Activated CD4-positive, alpha-beta T cell treated with anti-CD3 and anti-CD28 coated beads for 36 hours (primary cell): Measurements from ENCODE around the gene PI16. TPM values are rescaled to one million over a fixed set of nuclear protein-coding genes. Genes with fewer than 3 reads are reported as not detected.

ENCODE experiments used
- ATAC-seq: fragments of 200-7000 bp; cut with Tn5 transposase; one replicate; pipeline ENCODE4 v1.10.0; 2021; ENCODE audit warnings: mild to moderate bottlenecking, moderate library complexity
- CTCF ChIA-PET: fragments of 350-600 bp; sonication (Branson Sonifier 250); formaldehyde crosslinking; loops from one replicate; lab custom pipeline; 2021; ENCODE audit warnings: antibody characterized with exemption; lab: Charles Lee
- POLR2A ChIA-PET: fragments of 350-600 bp; sonication (Branson Sonifier 250); formaldehyde crosslinking; loops from one replicate; lab custom pipeline; 2021; ENCODE audit warnings: antibody characterized with exemption, inconsistent platforms; lab: Charles Lee
- DNase-seq: peaks from one replicate; pipeline ENCODE4 v3.0.0-alpha.2; 2020
- H3K27ac Mint-ChIP-seq: one replicate; pipeline ENCODE4 v1.8.0; 2021; ENCODE audit warnings: mixed read lengths
- H3K27me3 Mint-ChIP-seq: one replicate; pipeline ENCODE4 v1.8.0; 2021; ENCODE audit warnings: mixed read lengths
- H3K36me3 Mint-ChIP-seq: one replicate; pipeline ENCODE4 v1.8.0; 2021; ENCODE audit warnings: low read depth, mixed read lengths
- H3K4me1 Mint-ChIP-seq: one replicate; pipeline ENCODE4 v1.8.0; 2021; ENCODE audit warnings: mixed read lengths
- H3K4me3 Mint-ChIP-seq: one replicate; pipeline ENCODE4 v1.8.0; 2021; ENCODE audit warnings: mild to moderate bottlenecking, moderate library complexity, mixed read lengths
- H3K9me3 Mint-ChIP-seq: one replicate; pipeline ENCODE4 v1.8.0; 2021; ENCODE audit warnings: low read depth, mixed read lengths
- intact Hi-C, 2 experiments: fragments of 100-400 bp; cut with DNase I in 1 of 2; cut with micrococcal nuclease in 1 of 2; formaldehyde crosslinking; loops; one replicate each; pipeline versions ENCODE4 v1.14.2 to v1.15.1; 2022 to 2024; cut with DNase I, micrococcal nuclease
- total RNA-seq, 2 experiments: library from RNA; stranded (reverse); gene quantifications; one replicate each; pipeline ENCODE4 v1.2.3, GENCODE V29; 2021

Gene PI16
- total RNA-seq, 2 experiments from 2014 or later = 0.96 to 1.9 TPM

- intact Hi-C loops = no loop called here
- Mint-ChIP-seq H3K36me3 (no peaks in the 10 kb centered on the region), H3K4me1 (peaks cover 11% of the 10 kb centered on the region), H3K27me3 (no peaks in the 10 kb centered on the region), H3K27ac (no peak overlapping the region), H3K9me3 (no peaks in the 10 kb centered on the region), H3K4me3 (no peak overlapping the region)
- ATAC-seq = no peak
- POLR2A ChIA-PET = no interaction called here
- no peak for DNase-seq
- CTCF ChIA-PET = interaction anchor here (1.0 kb wide), 1 partner anchor 129 kb away, joined by 3 read pairs; no protein-coding TSS in a partner anchor
Measured at GRCh38 chr6:37013516-37014491, 59.3 kb downstream of the PI16 start.

Other genes with a start within 250 kb of the PI16 start
- gene CPNE5, start 115.3 kb upstream of the PI16 start, total RNA-seq = 1 to 10 TPM; 1.1 to 1.3 TPM
- gene PPIL1, start 79.9 kb upstream of the PI16 start, total RNA-seq = 10 to 100 TPM; 45.9 to 46.0 TPM
- gene C6orf89, start 68.8 kb upstream of the PI16 start, total RNA-seq = 10 to 100 TPM; 29.5 to 36.2 TPM
- 10 to 100 TPM; 72.9 to 92.9 TPM for gene MTCH1, start 31.5 kb downstream of the PI16 start, total RNA-seq
- gene FGD2, start 50.9 kb downstream of the PI16 start, total RNA-seq = under 1 TPM; 0.50 to 0.63 TPM
- 100 to 1,000 TPM; 137 to 163 TPM for gene PIM1, start 215.4 kb downstream of the PI16 start, total RNA-seq